LNCAP (cell line): ENCODE data around the gene GPC6.

Source experiments
- TF ChIP-seq, protein P1 (sequence below): fragments of 450-650 bp; IDR thresholded peaks from 2 replicates; pipeline ENCODE4 v1.5.1; 2017; ENCODE audit warnings: mild to moderate bottlenecking

GPC6 gene

DNA sequence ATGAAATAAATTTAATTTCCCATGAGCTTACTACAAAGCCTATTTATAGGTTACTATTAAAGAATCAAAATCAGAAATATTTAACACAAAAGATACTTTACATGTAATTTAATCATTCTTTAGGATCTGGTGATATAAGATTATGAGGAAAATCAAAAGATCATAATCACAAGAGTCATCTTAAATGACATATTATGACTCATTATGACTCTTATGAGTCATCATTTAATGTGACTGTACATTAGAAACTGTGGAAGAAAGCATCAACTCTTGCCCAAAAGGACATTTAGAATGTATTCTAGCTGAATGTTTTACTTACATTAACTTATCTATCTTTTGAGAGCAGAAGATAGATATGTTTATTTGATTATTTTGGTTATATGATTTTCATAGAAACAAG, 794.2 kb downstream of the GPC6 start:
- TF ChIP-seq, protein P1, sequence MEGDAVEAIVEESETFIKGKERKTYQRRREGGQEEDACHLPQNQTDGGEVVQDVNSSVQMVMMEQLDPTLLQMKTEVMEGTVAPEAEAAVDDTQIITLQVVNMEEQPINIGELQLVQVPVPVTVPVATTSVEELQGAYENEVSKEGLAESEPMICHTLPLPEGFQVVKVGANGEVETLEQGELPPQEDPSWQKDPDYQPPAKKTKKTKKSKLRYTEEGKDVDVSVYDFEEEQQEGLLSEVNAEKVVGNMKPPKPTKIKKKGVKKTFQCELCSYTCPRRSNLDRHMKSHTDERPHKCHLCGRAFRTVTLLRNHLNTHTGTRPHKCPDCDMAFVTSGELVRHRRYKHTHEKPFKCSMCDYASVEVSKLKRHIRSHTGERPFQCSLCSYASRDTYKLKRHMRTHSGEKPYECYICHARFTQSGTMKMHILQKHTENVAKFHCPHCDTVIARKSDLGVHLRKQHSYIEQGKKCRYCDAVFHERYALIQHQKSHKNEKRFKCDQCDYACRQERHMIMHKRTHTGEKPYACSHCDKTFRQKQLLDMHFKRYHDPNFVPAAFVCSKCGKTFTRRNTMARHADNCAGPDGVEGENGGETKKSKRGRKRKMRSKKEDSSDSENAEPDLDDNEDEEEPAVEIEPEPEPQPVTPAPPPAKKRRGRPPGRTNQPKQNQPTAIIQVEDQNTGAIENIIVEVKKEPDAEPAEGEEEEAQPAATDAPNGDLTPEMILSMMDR: no peak

DNA sequence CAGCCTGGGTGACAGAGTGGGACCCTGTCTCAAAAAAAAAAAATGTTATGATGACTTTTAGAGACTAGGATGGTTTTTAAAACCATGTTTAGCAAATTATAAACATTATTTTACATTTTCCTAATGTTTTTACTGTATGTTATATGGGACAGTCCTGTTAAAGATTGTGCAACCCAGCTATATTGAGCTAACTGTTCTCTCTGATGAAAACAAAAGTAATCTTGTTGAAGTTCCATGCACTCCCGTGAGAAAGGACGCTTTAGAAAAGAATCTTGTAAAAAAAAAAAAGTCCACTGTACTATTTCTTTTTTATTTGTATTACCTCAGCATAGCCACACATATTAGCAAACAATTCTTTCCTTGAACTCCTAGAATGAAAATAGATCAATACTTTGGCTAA, 801.6 kb downstream of the GPC6 start:
- TF ChIP-seq, protein P1: no peak

DNA sequence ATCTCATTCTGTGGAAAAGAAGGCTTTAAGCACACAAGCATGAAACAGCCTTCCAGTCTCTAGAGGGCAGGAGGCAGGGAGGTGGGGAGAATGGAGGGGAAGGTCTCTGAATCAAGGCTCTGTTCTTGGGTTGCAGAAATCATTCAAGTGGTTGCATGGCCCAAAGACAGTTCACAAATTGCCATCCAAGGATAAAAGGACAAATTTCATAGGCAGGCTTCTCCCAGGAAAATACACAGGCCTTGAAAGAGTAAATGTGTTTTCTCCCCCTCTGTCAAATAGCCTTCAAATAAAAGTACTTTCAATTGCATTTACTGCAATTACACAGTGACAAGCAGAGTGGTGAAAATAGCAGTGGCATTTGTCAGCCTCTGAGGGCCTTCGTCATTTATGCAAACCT, 802.0 kb downstream of the GPC6 start:
- TF ChIP-seq, protein P1: no peak

GRCh38 chr13:94030415-94031119, 804.0 kb downstream of the GPC6 start:
- TF ChIP-seq, protein P1: no peak

GRCh38 chr13:94031609-94032008, 805.0 kb downstream of the GPC6 start:
- TF ChIP-seq, protein P1: no peak

GRCh38 chr13:94033098-94033497, 806.5 kb downstream of the GPC6 start:
- TF ChIP-seq, protein P1: no peak

DNA sequence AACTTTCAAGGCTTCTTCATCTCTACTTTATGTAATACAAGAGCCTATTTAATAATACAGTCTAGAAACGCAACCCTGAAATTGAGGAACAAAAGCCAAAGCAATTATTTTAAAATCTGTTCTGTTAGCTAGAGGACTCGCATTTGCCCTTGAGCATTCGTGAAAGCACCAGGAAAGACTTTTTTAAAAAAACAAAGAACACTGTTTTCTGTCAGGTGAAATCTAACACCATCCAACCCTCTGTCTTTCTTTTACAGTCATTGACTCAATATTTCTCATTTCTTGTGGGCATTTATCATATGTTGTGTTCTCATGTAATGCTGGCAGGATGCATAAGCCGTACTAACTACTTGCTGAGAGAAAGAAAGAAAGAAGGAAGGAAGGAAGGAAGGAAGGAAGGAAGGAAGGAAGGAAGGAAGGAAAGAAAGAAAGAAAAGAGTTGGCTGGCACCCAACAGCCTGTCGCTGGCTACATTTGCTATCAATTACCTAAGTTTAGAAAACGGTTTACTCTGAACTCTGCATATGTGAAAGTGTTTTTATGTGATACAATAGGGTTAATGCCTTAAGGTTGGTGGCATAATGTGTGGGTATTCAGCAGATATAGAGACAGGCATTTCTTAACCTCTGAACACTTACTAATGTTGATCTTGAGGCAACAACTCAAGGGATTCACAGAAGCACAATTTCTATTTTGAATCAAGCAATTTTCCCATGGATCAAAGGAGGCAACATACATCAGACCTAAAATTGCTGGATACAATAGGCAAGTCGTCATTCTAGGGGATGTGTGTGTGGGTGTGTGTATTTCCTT, 807.4 kb downstream of the GPC6 start:
- TF ChIP-seq, protein P1: no peak
